ENCODE measurements around the gene ALDH3A1. TPM values are rescaled to one million over a fixed set of nuclear protein-coding genes. Genes with fewer than 3 reads are reported as not detected.

Gene ALDH3A1
- total RNA-seq, 2 experiments from 2014 or later: not detected

DNA sequence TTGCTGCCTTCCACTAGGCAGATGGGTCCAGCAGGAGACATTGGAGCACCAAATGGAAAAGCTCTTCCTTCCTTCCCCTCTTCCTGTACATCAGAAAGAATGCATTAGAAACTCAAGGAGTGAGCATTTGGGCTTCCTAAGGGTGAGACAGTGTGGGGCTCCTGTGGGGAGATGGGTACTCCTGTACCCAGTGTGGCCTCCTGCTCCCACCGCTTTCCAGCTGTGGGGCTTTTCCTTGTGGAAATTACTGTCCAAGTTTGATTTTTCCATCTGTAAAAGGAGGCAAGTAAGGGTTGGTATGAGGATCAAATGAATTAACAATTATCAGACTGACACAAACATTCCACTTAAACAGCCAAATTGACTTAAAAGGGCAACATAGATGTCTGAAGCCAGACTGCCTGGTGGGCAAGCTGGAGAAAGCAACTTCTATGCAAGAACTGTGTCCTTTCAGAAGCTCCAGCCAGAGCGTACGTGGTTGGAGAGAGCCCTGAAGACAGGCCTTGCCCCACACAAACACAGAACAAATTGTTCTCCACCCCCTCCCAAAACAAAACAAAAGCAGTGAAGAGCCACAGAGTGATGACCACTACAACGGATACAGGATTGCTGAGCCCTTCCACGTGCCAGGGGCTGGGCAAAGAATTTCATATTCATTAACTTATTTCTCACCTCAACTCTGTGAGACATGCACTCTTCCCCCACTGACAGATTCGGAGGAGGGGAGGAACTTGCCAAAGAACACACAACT, 23.1 kb upstream of the ALDH3A1 start:
- peaks cover 24% of the 10 kb centered on the region for H3K36me3 Mint-ChIP-seq (ENCODE audit: low read depth)
- intact Hi-C loops (cut with DNase I, micrococcal nuclease): loop anchor here in 1 of 2 experiments (5.0 to 10.0 kb wide), 2 partner anchors 344 to 394 kb away; partner anchors contain the start of gene MAPK7
- H3K9me3 Mint-ChIP-seq: no peaks in the 10 kb centered on the region
- Histone ChIP-seq H3K36me3 (ENCODE audit: insufficient read depth, low read length) (peaks cover 7% of the 10 kb centered on the region), H3K4me1 (ENCODE audit: insufficient read depth, low read length) (peaks cover 69% of the 10 kb centered on the region), H3K27ac (ENCODE audit: low read depth in 1 of 2, low read length in 2 of 2) (peak overlapping the region; percentile 32 to 61), H3K27me3 (ENCODE audit: control insufficient read depth in 1 of 2, insufficient read depth in 2 of 2, low read length in 2 of 2) (no peaks in the 10 kb centered on the region), H3K4me3 (ENCODE audit: low read length) (peak overlapping the region; percentile 34), H3K9me3 (ENCODE audit: control insufficient read depth in 1 of 2, insufficient read depth in 1 of 2, low read length in 2 of 2) (no peaks in the 10 kb centered on the region)
- DNase-seq (peak in 1 of 14 experiments; percentile 11), ATAC-seq (ENCODE audit: poor library complexity) (no peak)
- peak overlapping the region; percentile 93 for H3K27ac Mint-ChIP-seq
- CTCF ChIA-PET: interaction anchor here (1.6 to 2.0 kb wide), 2 partner anchors 9 to 10 kb away, joined by 4 to 12 read pairs; no protein-coding TSS in a partner anchor
- POLR2A ChIA-PET: interaction anchor here (0.6 to 2.9 kb wide), 10 partner anchors 9 to 393 kb away, joined by 3 to 19 read pairs (median 3); partner anchors contain the start of genes ALDH3A2, MAPK7 and SPECC1
- no peak for TF ChIP-seq CTCF (IDR thresholded peaks at IDR 0.05)
- H3K4me3 Mint-ChIP-seq: peak overlapping the region; percentile 75
- peaks cover 87% of the 10 kb centered on the region for H3K4me1 Mint-ChIP-seq (ENCODE audit: low read depth)
- H3K27me3 Mint-ChIP-seq: no peaks in the 10 kb centered on the region

DNA sequence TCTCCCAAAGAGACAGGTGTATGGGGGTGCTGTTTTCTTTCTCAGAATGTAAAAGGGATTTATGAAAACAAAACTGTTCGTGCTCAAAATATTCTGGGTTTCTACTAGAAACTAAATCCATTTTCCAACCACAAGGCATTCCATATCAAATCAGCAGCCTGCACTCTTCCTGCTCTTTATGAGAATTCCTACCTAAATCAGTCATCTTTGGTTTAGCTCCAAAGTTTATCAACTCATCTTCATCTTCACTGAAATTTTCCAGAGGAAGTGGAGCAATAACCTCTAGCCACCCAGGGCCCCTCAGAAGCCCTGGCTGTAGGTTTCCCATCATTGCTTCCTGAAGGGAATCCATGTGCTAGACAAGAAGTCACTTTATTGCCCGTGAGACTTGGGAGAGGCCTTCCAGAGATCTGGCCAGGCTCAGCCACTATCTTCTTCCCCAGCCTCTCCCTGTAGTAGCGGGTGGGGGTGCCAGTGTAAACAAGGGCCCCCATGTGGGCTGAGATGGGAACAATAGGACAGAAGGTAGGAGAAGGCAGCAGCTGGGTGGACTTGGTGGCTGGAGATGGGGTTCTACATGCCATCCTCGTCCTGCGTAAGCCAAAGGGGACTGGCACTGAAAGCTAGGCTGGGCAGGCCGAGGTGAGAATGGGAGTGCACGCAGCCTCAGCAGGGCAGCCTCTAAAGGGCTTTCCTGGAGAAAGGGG, 22.0 kb upstream of the ALDH3A1 start:
- no peak for TF ChIP-seq CTCF (IDR thresholded peaks at IDR 0.05)
- Histone ChIP-seq H3K36me3 (ENCODE audit: insufficient read depth, low read length) (no peaks in the 10 kb centered on the region), H3K4me1 (ENCODE audit: insufficient read depth, low read length) (peaks cover 71% of the 10 kb centered on the region), H3K27ac (ENCODE audit: low read depth in 1 of 2, low read length in 2 of 2) (peak overlapping the region in 1 of 2 donors; percentile 14), H3K27me3 (ENCODE audit: control insufficient read depth in 1 of 2, insufficient read depth in 2 of 2, low read length in 2 of 2) (no peaks in the 10 kb centered on the region), H3K4me3 (ENCODE audit: low read length) (no peak overlapping the region), H3K9me3 (ENCODE audit: control insufficient read depth in 1 of 2, insufficient read depth in 1 of 2, low read length in 2 of 2) (no peaks in the 10 kb centered on the region)
- ChIA-PET CTCF (no interaction called here), POLR2A (interaction anchor here (2.9 kb wide), 1 partner anchor 122 kb away, joined by 19 read pairs; the partner anchor contains the start of gene ALDH3A2)
- no peaks in the 10 kb centered on the region for H3K9me3 Mint-ChIP-seq
- peaks cover 14% of the 10 kb centered on the region for H3K36me3 Mint-ChIP-seq (ENCODE audit: low read depth)
- H3K4me3 Mint-ChIP-seq: no peak overlapping the region
- ATAC-seq (ENCODE audit: poor library complexity) (no peak), DNase-seq (no peak)
- intact Hi-C loops (cut with DNase I, micrococcal nuclease): loop anchor here (5.0 to 10.0 kb wide), 3 partner anchors 123 to 393 kb away; partner anchors contain the start of genes ALDH3A2 (in 1 of the 2) and MAPK7 (in 1 of the 2)
- H3K27ac Mint-ChIP-seq: peak overlapping the region; percentile 93
- no peaks in the 10 kb centered on the region for H3K27me3 Mint-ChIP-seq
- peaks cover 77% of the 10 kb centered on the region for H3K4me1 Mint-ChIP-seq (ENCODE audit: low read depth)

GRCh38 chr17:19768046-19768782, 20.1 kb upstream of the ALDH3A1 start:
- POLR2A ChIA-PET: interaction anchor here (1.9 kb wide), 1 partner anchor 120 kb away, joined by 7 read pairs; the partner anchor contains the start of gene ALDH3A2
- Mint-ChIP-seq H3K27ac (peak overlapping the region; percentile 84), H3K36me3 (ENCODE audit: low read depth) (peaks cover 3% of the 10 kb centered on the region), H3K4me1 (ENCODE audit: low read depth) (peaks cover 61% of the 10 kb centered on the region), H3K9me3 (no peaks in the 10 kb centered on the region), H3K4me3 (no peak overlapping the region), H3K27me3 (no peaks in the 10 kb centered on the region)
- no peak for TF ChIP-seq CTCF (IDR thresholded peaks at IDR 0.05)
- Histone ChIP-seq H3K27ac (ENCODE audit: low read depth in 1 of 2, low read length in 2 of 2) (peak overlapping the region in 1 of 2 donors; percentile 41), H3K4me3 (ENCODE audit: low read length) (no peak overlapping the region), H3K36me3 (ENCODE audit: insufficient read depth, low read length) (no peaks in the 10 kb centered on the region), H3K27me3 (ENCODE audit: control insufficient read depth in 1 of 2, insufficient read depth in 2 of 2, low read length in 2 of 2) (no peaks in the 10 kb centered on the region), H3K9me3 (ENCODE audit: control insufficient read depth in 1 of 2, insufficient read depth in 1 of 2, low read length in 2 of 2) (no peaks in the 10 kb centered on the region), H3K4me1 (ENCODE audit: insufficient read depth, low read length) (peaks cover 65% of the 10 kb centered on the region)
- CTCF ChIA-PET: interaction anchor here (1.1 kb wide), 1 partner anchor 406 kb away, joined by 3 read pairs; the partner anchor contains the start of gene B9D1
- intact Hi-C loops (cut with DNase I, micrococcal nuclease): loop anchor here in 1 of 2 experiments (5.0 kb wide), 1 partner anchor 121 kb away; the partner anchor contains the start of gene ALDH3A2
- DNase-seq (peak in 1 of 14 experiments; percentile 23), ATAC-seq (ENCODE audit: poor library complexity) (no peak)
